ENCODE data around the gene PIK3R3.

PIK3R3 gene

DNA sequence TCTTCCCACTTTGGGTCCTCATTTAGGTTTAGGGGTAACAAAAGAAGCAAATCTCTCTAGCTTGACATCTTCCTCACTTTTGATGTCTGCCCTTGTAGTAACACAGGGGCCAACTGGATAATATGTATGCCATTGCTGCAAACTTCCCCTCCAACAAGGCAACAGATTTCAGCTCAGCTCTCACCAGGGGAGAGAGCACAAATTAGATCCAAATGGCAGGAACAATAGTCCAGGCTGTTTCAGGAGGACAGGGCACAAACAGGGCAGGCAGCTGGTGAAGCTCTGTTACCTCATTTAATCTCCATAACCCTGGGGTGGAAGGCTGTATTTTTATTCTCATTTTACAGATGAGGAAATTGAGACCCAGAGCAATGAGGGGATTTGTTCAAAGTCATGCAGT lies 4.3 kb upstream of the PIK3R3 start:
- no peak for DNase-seq (ENCODE audit: low read depth)
- TF ChIP-seq, protein P1, sequence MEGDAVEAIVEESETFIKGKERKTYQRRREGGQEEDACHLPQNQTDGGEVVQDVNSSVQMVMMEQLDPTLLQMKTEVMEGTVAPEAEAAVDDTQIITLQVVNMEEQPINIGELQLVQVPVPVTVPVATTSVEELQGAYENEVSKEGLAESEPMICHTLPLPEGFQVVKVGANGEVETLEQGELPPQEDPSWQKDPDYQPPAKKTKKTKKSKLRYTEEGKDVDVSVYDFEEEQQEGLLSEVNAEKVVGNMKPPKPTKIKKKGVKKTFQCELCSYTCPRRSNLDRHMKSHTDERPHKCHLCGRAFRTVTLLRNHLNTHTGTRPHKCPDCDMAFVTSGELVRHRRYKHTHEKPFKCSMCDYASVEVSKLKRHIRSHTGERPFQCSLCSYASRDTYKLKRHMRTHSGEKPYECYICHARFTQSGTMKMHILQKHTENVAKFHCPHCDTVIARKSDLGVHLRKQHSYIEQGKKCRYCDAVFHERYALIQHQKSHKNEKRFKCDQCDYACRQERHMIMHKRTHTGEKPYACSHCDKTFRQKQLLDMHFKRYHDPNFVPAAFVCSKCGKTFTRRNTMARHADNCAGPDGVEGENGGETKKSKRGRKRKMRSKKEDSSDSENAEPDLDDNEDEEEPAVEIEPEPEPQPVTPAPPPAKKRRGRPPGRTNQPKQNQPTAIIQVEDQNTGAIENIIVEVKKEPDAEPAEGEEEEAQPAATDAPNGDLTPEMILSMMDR (conservative IDR thresholded peaks at IDR 0.05; ENCODE audit: control insufficient read depth, insufficient read depth, low read depth, low read length), result no peak
- no peak overlapping the region for H3K4me3 ChIP-seq (ENCODE audit: control insufficient read depth, low read depth, low read length)

DNA sequence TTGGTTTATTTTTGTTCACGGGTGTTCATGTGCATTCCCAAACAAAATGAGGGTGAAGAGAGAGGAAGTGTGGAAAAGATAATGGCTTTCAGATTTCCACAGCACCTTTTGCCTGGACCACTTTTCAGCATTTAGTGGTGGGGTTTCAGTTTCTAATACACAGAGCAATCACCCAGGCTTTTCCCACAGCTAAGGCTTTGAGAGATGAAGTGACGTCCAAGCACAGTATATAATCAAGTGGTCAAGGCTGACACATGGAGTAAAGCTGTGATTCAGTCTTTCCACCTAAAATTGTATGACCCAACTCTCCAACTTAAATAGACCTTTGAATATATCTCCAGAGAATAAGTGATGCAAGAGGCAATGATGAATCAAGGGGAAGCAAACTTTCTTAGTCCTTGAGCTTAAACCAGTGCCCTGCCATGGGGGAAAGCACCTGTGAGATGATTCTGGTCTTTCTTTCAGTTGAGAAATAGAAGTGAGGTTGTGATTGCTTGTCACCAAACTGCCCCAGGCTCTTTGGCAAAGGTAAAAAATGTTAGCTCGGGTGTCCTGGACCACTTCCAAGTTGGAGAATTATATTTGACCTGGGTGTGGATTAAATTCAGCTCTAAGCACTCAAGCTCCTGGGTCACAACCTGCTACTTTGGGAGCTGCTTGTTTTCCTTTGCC lies 2.4 kb upstream of the PIK3R3 start:
- peak; percentile 95 for DNase-seq (ENCODE audit: low read depth)
- no peak overlapping the region for H3K4me3 ChIP-seq (ENCODE audit: control insufficient read depth, low read depth, low read length)
- TF ChIP-seq, protein P1 (conservative IDR thresholded peaks at IDR 0.05; ENCODE audit: control insufficient read depth, insufficient read depth, low read depth, low read length), result no peak

GRCh38 chr1:46133781-46134350 lies 1.4 kb upstream of the PIK3R3 start:
- peak overlapping the region; percentile 49 for H3K4me3 ChIP-seq (ENCODE audit: control insufficient read depth, low read depth, low read length)
- TF ChIP-seq, protein P1 (conservative IDR thresholded peaks at IDR 0.05; ENCODE audit: control insufficient read depth, insufficient read depth, low read depth, low read length), result no peak
- DNase-seq (ENCODE audit: low read depth), result no peak

GRCh38 chr1:46133181-46133658 lies 791 bp upstream of the PIK3R3 start:
- TF ChIP-seq, protein P1 (conservative IDR thresholded peaks at IDR 0.05; ENCODE audit: control insufficient read depth, insufficient read depth, low read depth, low read length), result no peak
- H3K4me3 ChIP-seq (ENCODE audit: control insufficient read depth, low read depth, low read length), result peak overlapping the region; percentile 49
- DNase-seq (ENCODE audit: low read depth), result no peak

GRCh38 chr1:46131712-46132528 lies 509 bp downstream of the PIK3R3 start:
- DNase-seq (ENCODE audit: low read depth), result peak; percentile 27
- TF ChIP-seq, protein P1 (conservative IDR thresholded peaks at IDR 0.05; ENCODE audit: control insufficient read depth, insufficient read depth, low read depth, low read length), result no peak
- H3K4me3 ChIP-seq (ENCODE audit: control insufficient read depth, low read depth, low read length), result peak overlapping the region; percentile 49

DNA sequence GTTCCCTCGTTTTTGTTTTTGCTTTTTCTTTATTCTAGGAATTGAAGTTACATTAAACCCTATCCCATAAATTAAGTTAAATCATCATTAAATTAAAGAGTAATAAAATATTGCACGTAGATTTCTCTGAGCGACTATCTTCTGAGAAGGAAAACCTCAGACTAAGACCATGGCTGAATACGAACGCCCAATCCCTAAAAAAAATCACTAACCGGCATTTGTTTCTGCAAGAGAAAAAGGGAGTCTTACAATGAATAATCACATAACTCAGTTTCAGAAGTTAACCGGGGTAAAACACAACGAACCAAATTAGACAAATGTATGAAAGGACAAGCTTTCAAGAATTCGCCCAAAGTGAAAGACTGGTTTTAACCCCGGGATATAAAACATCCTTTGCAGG lies 1.3 kb downstream of the PIK3R3 start:
- TF ChIP-seq, protein P1 (conservative IDR thresholded peaks at IDR 0.05; ENCODE audit: control insufficient read depth, insufficient read depth, low read depth, low read length), result no peak
- peak overlapping the region; percentile 49 for H3K4me3 ChIP-seq (ENCODE audit: control insufficient read depth, low read depth, low read length)
- DNase-seq (ENCODE audit: low read depth), result no peak

Data from fibroblast of mammary gland (primary cell).